ENCODE results near the gene PEMT.
A peak's percentile ranks its signal among the peaks of the same experiment; 100 is the strongest.

Gene PEMT

GRCh38 chr17:17549732-17550366 lies 41.7 kb downstream of the PEMT start:
- DNase-seq: no peak

GRCh38 chr17:17548044-17548443 lies 43.5 kb downstream of the PEMT start:
- DNase-seq: no peak

GRCh38 chr17:17547210-17547764 lies 44.2 kb downstream of the PEMT start:
- DNase-seq: no peak

- DNase-seq: no peak
Measured at GRCh38 chr17:17546399-17547185, 44.9 kb downstream of the PEMT start.

GRCh38 chr17:17545984-17546383 lies 45.5 kb downstream of the PEMT start:
- no peak for DNase-seq

- DNase-seq: no peak
Measured at GRCh38 chr17:17545031-17545820, 46.3 kb downstream of the PEMT start.

GRCh38 chr17:17542906-17543635 lies 48.4 kb downstream of the PEMT start:
- DNase-seq: no peak

- no peak for DNase-seq
Measured at GRCh38 chr17:17541640-17542001, 49.9 kb downstream of the PEMT start.

GRCh38 chr17:17540935-17541639 lies 50.4 kb downstream of the PEMT start:
- no peak for DNase-seq

GRCh38 chr17:17540278-17540906 lies 51.1 kb downstream of the PEMT start:
- DNase-seq: no peak

- DNase-seq: peak; percentile 24
Measured at GRCh38 chr17:17539591-17539990, 51.9 kb downstream of the PEMT start.

GRCh38 chr17:17538417-17539391 lies 52.8 kb downstream of the PEMT start:
- DNase-seq: peak; percentile 41

- no peak for DNase-seq
Measured at GRCh38 chr17:17537311-17538099, 54.0 kb downstream of the PEMT start.

- DNase-seq: no peak
Measured at GRCh38 chr17:17536702-17537101, 54.8 kb downstream of the PEMT start.

- DNase-seq: no peak
Measured at GRCh38 chr17:17535957-17536356, 55.6 kb downstream of the PEMT start.

- DNase-seq: no peak
Measured at GRCh38 chr17:17533901-17534441, 57.5 kb downstream of the PEMT start.

GRCh38 chr17:17532991-17533390 lies 58.5 kb downstream of the PEMT start:
- DNase-seq: no peak

- DNase-seq: no peak
Measured at GRCh38 chr17:17531156-17531555, 60.4 kb downstream of the PEMT start.

Data from hematopoietic multipotent progenitor cell treated with erythropoietin and hydrocortisone succinate and interleukin-3 and kit ligand, for 4 days (in vitro differentiated cells).